Heart right ventricle (tissue), 16 donors: ENCODE results near the gene CHEK2. TPM values are rescaled to one million over a fixed set of nuclear protein-coding genes. Genes with fewer than 3 reads are reported as not detected.

Experiments used
- ATAC-seq, 8 donors: fragments of 200-7000 bp; cut with Tn5 transposase; one replicate each; pipeline ENCODE4 v1.9.1; 2020; ENCODE audit warnings: mild to moderate bottlenecking in 8 of 8, moderate library complexity in 8 of 8, moderate number of reproducible peaks in 1 of 8
- DNase-seq, 2 donors: peaks; one replicate each; pipeline ENCODE4 v3.0.0-alpha.2; 2020
- H3K27ac ChIP-seq, 10 donors: fragments of 200-600 bp; sonication (generic) in 2 of 10; one replicate each; pipeline versions ENCODE4 v1.5.0 to v1.8.0; 2020 to 2022; ENCODE audit warnings: mild to moderate bottlenecking in 3 of 10
- H3K27me3 ChIP-seq, 7 donors: fragments of 200-600 bp; one replicate each; pipeline ENCODE4 v1.8.0; 2021 to 2022; ENCODE audit warnings: mild to moderate bottlenecking in 2 of 7
- H3K36me3 ChIP-seq, 9 donors: fragments of 200-600 bp; sonication (generic) in 1 of 9; one replicate each; pipeline versions ENCODE4 v1.5.0 to v1.8.0; 2020 to 2022; ENCODE audit warnings: mild to moderate bottlenecking in 2 of 9
- H3K4me1 ChIP-seq, 9 donors: fragments of 200-600 bp; sonication (generic) in 1 of 9; one replicate each; pipeline versions ENCODE4 v1.5.0 to v1.8.0; 2020 to 2022; ENCODE audit warnings: mild to moderate bottlenecking in 4 of 9
- H3K4me3 ChIP-seq, 10 donors: fragments of 200-600 bp; sonication (generic) in 2 of 10; one replicate each; pipeline versions ENCODE4 v1.5.0 to v1.8.0; 2020 to 2022; ENCODE audit warnings: mild to moderate bottlenecking in 7 of 10, moderate library complexity in 2 of 10
- H3K9me3 ChIP-seq, 11 donors: fragments of 200-600 bp in 10 of 11; sonication (generic) in 2 of 11; one replicate each; pipeline versions ENCODE4 v1.5.0 to v1.8.0; 2013 to 2022; ENCODE audit warnings: mild to moderate bottlenecking in 2 of 11, control low read depth in 1 of 11, moderate library complexity in 1 of 11
- CTCF ChIP-seq, 9 donors: fragments of 200-600 bp; sonication (generic) in 2 of 9; IDR thresholded peaks; one replicate each; pipeline versions ENCODE4 v1.5.0 to v1.8.0; 2021 to 2022; ENCODE audit warnings: antibody characterized with exemption in 9 of 9, mild to moderate bottlenecking in 5 of 9, moderate library complexity in 1 of 9
- WGBS, 2 donors: extraction: QIAGEN DNeasy Blood & Tissue Kit; methylation state at CpG; one replicate each; pipeline ENCODE4 v1.1.7; 2013; ENCODE audit warnings: inconsistent platforms in 1 of 2; 5-methylcytosine and 5-hydroxymethylcytosine counted together
- intact Hi-C, 10 donors: fragments of 100-400 bp; cut with DNase I; formaldehyde crosslinking; loops; one replicate each; pipeline versions ENCODE4 v1.11.1 to v1.14.2; 2022
- polyA plus RNA-seq, 2 donors: library from polyadenylated mRNA; stranded (reverse); fragments of 200-250 nt; gene quantifications; one replicate each; pipeline ENCODE4 v1.2.3, GENCODE V29; 2013
- total RNA-seq, 10 donors: library from RNA; stranded (reverse); fragmentation: NEBNext Ultra II Directional in 3 of 10; extraction: Animal tissue kit (Norgen Biotek cat#: 25700) in 3 of 10; gene quantifications; one replicate each; pipeline versions ENCODE4 v1.2.1 to v1.2.4, GENCODE V29; 2021 to 2023
- donor health status: Arrhythmogenic right ventricular cardiomyopathy.
- donor health status: ischemic (EF 13 %, LVEDD 7.1; RV severe dilation, severe dysfunction).
- donor health status: healthy with polysubstance abuse.
- donor health status: DM: no; HTN: yes; CAD: no.
- donor health status: DM: no; HTN: no; CAD: no.
- donor health status: ischemic (EF 25% LVEDD 6.9; RV normal size, moderate dysfunction).
- donor health status: ischemic (EF 25% LVEDD 5.7; RV mildly dilated, moderate dysfunction).
- donor health status: healthy.
- donor health status: DM: yes; HTN: yes; CAD: no.
- donor health status: Ischemic cardiomyopathy.
- donor health status: ischemic (EF 35%, LVEDD 5.7; RV mildly dilated, moderate dysfunction).
- donor health status: nonischemic (EF 11% LVEDD 7.7; RV severe dilation, severe dysfunction).
- donor health status: DM: yes; HTN: yes; CAD: no.
- donor health status: PGD.
- donor health status: ischemic (EF 29% LVEDD 5.4; RV normal size, mild dysfunction).
- donor health status: nonischemic (EF 23%, LVEDD 6.1; RV moderate dilation, normal function).

CHEK2 gene
- total and polyA plus RNA-seq, 12 donors, result 0.74 to 8.0 (median 1.7) TPM

GRCh38 chr22:28656181-28656580 lies 85.4 kb downstream of the CHEK2 start:
- H3K27me3 ChIP-seq, result peaks cover 0 to 5% (median 0%) of the 10 kb centered on the region in 7 donors
- H3K36me3 ChIP-seq, result peaks cover 0 to 9% (median 0%) of the 10 kb centered on the region in 9 donors
- no peak for TF ChIP-seq CTCF (IDR thresholded peaks at IDR 0.05)
- intact Hi-C loops, result no loop called here
- no peak overlapping the region for H3K4me3 ChIP-seq
- ATAC-seq (no peak), DNase-seq (no peak)
- no peak overlapping the region for H3K27ac ChIP-seq
- H3K9me3 ChIP-seq, result peaks cover 0 to 11% (median 0%) of the 10 kb centered on the region in 11 donors
- no peaks in the 10 kb centered on the region for H3K4me1 ChIP-seq
- 55 to 64% methylated on average over 3 of the region's 3 CpGs for WGBS, 2 donors

- no peak for TF ChIP-seq CTCF (IDR thresholded peaks at IDR 0.05)
- Histone ChIP-seq H3K36me3 (peaks cover 0 to 9% (median 0%) of the 10 kb centered on the region in 9 donors), H3K27me3 (no peaks in the 10 kb centered on the region), H3K4me1 (no peaks in the 10 kb centered on the region), H3K9me3 (peaks cover 0 to 11% (median 0%) of the 10 kb centered on the region in 11 donors), H3K4me3 (no peak overlapping the region), H3K27ac (no peak overlapping the region)
- DNase-seq, result no peak
- intact Hi-C loops, result no loop called here
- no peak for ATAC-seq
These were observed 91.2 kb downstream of the CHEK2 start for GRCh38 chr22:28650463-28650862.

- Histone ChIP-seq H3K36me3 (peaks cover 0 to 9% (median 0%) of the 10 kb centered on the region in 9 donors), H3K27ac (no peak overlapping the region), H3K9me3 (peaks cover 0 to 11% (median 0%) of the 10 kb centered on the region in 11 donors), H3K4me1 (no peaks in the 10 kb centered on the region), H3K27me3 (no peaks in the 10 kb centered on the region), H3K4me3 (no peak overlapping the region)
- 98 to 100% methylated on average over 4 of the region's 4 CpGs for WGBS, 2 donors
- no peak for DNase-seq
- TF ChIP-seq CTCF (IDR thresholded peaks at IDR 0.05), result no peak
- ATAC-seq, result no peak
- intact Hi-C loops, result no loop called here
These were observed 92.8 kb downstream of the CHEK2 start for GRCh38 chr22:28648792-28649191.

GRCh38 chr22:28647216-28647615 lies 94.4 kb downstream of the CHEK2 start:
- Histone ChIP-seq H3K36me3 (no peaks in the 10 kb centered on the region), H3K27ac (no peak overlapping the region), H3K9me3 (peaks cover 0 to 2% (median 0%) of the 10 kb centered on the region in 11 donors), H3K4me3 (no peak overlapping the region), H3K4me1 (no peaks in the 10 kb centered on the region), H3K27me3 (no peaks in the 10 kb centered on the region)
- WGBS, 2 donors, result 96 to 98% methylated on average over 3 of the region's 3 CpGs
- DNase-seq (no peak), ATAC-seq (no peak)
- intact Hi-C loops, result no loop called here
- TF ChIP-seq CTCF (IDR thresholded peaks at IDR 0.05), result no peak
